HepG2 (cell line): ENCODE results near the gene TPCN2. TPM values are rescaled to one million over a fixed set of nuclear protein-coding genes. Genes with fewer than 3 reads are reported as not detected.

Experiments used
- AHDC1 ChIP-seq: sonication (generic); formaldehyde crosslinking; IDR thresholded peaks from 2 replicates; pipeline ENCODE4 v1.5.1; 2020; ENCODE audit warnings: mild to moderate bottlenecking, missing genetic modification reagents, borderline replicate concordance
- CEBPZ ChIP-seq: IDR thresholded peaks from 2 replicates; pipeline ENCODE4 v1.6.1; 2012; ENCODE audit warnings: low read length, improper control_type of control experiment
- ESRRA ChIP-seq: sonication (generic); formaldehyde crosslinking; IDR thresholded peaks from 2 replicates; pipeline ENCODE4 v1.5.1; 2020; ENCODE audit warnings: mild to moderate bottlenecking, low read depth, missing genetic modification reagents
- FUBP1 ChIP-seq: sonication (generic); formaldehyde crosslinking; IDR thresholded peaks from 2 replicates; pipeline ENCODE4 v1.5.1; 2020; ENCODE audit warnings: missing genetic modification reagents, mild to moderate bottlenecking, borderline replicate concordance
- GLI4 ChIP-seq: sonication (generic); formaldehyde crosslinking; IDR thresholded peaks from 2 replicates; pipeline ENCODE4 v1.5.1; 2020; ENCODE audit warnings: missing genetic modification reagents, mild to moderate bottlenecking, moderate library complexity, borderline replicate concordance
- HNF4A ChIP-seq: sonication (generic); formaldehyde crosslinking; IDR thresholded peaks from 2 replicates; pipeline ENCODE4 v1.4.0; 2020; ENCODE audit warnings: missing genetic modification reagents
- KDM2A ChIP-seq: sonication (generic); formaldehyde crosslinking; IDR thresholded peaks from 2 replicates; pipeline ENCODE4 v1.4.0; 2020; ENCODE audit warnings: low read depth, missing genetic modification reagents, borderline replicate concordance
- KLF6 ChIP-seq: IDR thresholded peaks from 2 replicates; pipeline ENCODE4 v1.8.0; 2016; ENCODE audit warnings: missing biosample characterization, missing genetic modification reagents
- MZF1 ChIP-seq: sonication (generic); formaldehyde crosslinking; IDR thresholded peaks from 2 replicates; pipeline ENCODE4 v1.8.1; 2023; ENCODE audit warnings: mild to moderate bottlenecking, missing genetic modification reagents, borderline replicate concordance
- POLR2G ChIP-seq: fragments of 200-400 bp; formaldehyde crosslinking; IDR thresholded peaks from 2 replicates; pipeline ENCODE4 v1.6.1; 2018; ENCODE audit warnings: mild to moderate bottlenecking, low read depth, low read length, moderate library complexity
- SALL1 ChIP-seq: sonication (generic); formaldehyde crosslinking; IDR thresholded peaks from 2 replicates; pipeline ENCODE4 v1.8.0; 2022; ENCODE audit warnings: mild to moderate bottlenecking, missing genetic modification reagents
- TOPORS ChIP-seq: sonication (generic); formaldehyde crosslinking; IDR thresholded peaks from 2 replicates; pipeline ENCODE4 v1.8.0; 2023; ENCODE audit warnings: mild to moderate bottlenecking, missing genetic modification reagents
- U2AF1 ChIP-seq: fragments of 200-400 bp; formaldehyde crosslinking; optimal IDR thresholded peaks from 2 replicates; pipeline ENCODE3; 2017; ENCODE audit warnings: mild to moderate bottlenecking, low read depth, low read length
- ZNF138 ChIP-seq: sonication (generic); formaldehyde crosslinking; IDR thresholded peaks from 2 replicates; pipeline ENCODE4 v1.5.0; 2020; ENCODE audit warnings: mild to moderate bottlenecking, low read depth, missing genetic modification reagents
- ZNF496 ChIP-seq: sonication (generic); formaldehyde crosslinking; IDR thresholded peaks from 2 replicates; pipeline ENCODE4 v1.8.1; 2023; ENCODE audit warnings: mild to moderate bottlenecking, moderate library complexity, missing genetic modification reagents; ENCODE audit not compliant: insufficient replicate concordance
- ZNF564 ChIP-seq: sonication (generic); formaldehyde crosslinking; IDR thresholded peaks from 2 replicates; pipeline ENCODE4 v1.8.1; 2023; ENCODE audit warnings: mild to moderate bottlenecking, missing genetic modification reagents
- ZNF567 ChIP-seq: sonication (generic); formaldehyde crosslinking; IDR thresholded peaks from 2 replicates; pipeline ENCODE4 v1.8.1; 2023; ENCODE audit warnings: mild to moderate bottlenecking, missing genetic modification reagents, borderline replicate concordance
- ZNF720 ChIP-seq: sonication (generic); formaldehyde crosslinking; IDR thresholded peaks from 2 replicates; pipeline ENCODE4 v1.4.0; 2020; ENCODE audit warnings: missing genetic modification reagents
- polyA plus RNA-seq, 8 experiments: library from polyadenylated mRNA; depleted of rRNA in 3 of 8; stranded (reverse) in 7 of 8; unstranded in 1 of 8; fragments of >200 nt; fragmentation: Illumina TruSeq in 4 of 8; extraction: Trizol in 4 of 8; gene quantifications; 2 replicates each; pipeline versions ENCODE4 v1.2.1 to v1.2.3, GENCODE V29; 2011 to 2016; ENCODE audit warnings: low read depth in 4 of 8, missing spikeins in 1 of 8, mixed read lengths in 1 of 8; ENCODE audit not compliant: insufficient read depth in 1 of 8
- total RNA-seq, 5 experiments: library from RNA; depleted of rRNA; stranded (reverse); fragments of >200 nt; fragmentation: Illumina TruSeq; extraction: Trizol; gene quantifications; 2 replicates each; pipeline ENCODE4 v1.2.3, GENCODE V29; 2016; ENCODE audit warnings: low read depth in 1 of 5
- TF ChIP-seq, protein P1 (sequence below): sonication (generic); IDR thresholded peaks from 2 replicates; pipeline ENCODE4 v1.6.1; 2016; ENCODE audit warnings: low read depth, borderline replicate concordance

The TPCN2 gene
- total and polyA plus RNA-seq, 2 of the 13 experiments (the other 11 are each of a cell fraction or from before 2014, with no cell fraction given), result 5.6 to 5.9 TPM

GRCh38 chr11:69007975-69008381, 40.8 kb upstream of the TPCN2 start (continued):
- no peak for TF ChIP-seq U2AF1
- TF ChIP-seq POLR2G, result no peak
- TF ChIP-seq KLF6, result no peak
- TF ChIP-seq, protein P1, sequence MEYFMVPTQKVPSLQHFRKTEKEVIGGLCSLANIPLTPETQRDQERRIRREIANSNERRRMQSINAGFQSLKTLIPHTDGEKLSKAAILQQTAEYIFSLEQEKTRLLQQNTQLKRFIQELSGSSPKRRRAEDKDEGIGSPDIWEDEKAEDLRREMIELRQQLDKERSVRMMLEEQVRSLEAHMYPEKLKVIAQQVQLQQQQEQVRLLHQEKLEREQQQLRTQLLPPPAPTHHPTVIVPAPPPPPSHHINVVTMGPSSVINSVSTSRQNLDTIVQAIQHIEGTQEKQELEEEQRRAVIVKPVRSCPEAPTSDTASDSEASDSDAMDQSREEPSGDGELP, result no peak
- no peak for TF ChIP-seq CEBPZ
- TF ChIP-seq ZNF564 (CRISPR knock-in tag), result no peak
- no peak for TF ChIP-seq ZNF567 (CRISPR knock-in tag)
- 0 out of 2 replicates have a peak, but pooled peaks have one; percentile 22 for TF ChIP-seq ESRRA (CRISPR knock-in tag)
- peak; percentile 29; the same call in 1 of the 2 replicates for TF ChIP-seq SALL1 (CRISPR knock-in tag)
- TF ChIP-seq KDM2A (CRISPR knock-in tag), result no peak
- 0 out of 2 replicates have a peak, but pooled peaks have one; percentile 51 for TF ChIP-seq GLI4 (CRISPR knock-in tag)
- TF ChIP-seq ZNF138 (CRISPR knock-in tag), result no peak
- no peak for TF ChIP-seq MZF1 (CRISPR knock-in tag)
- TF ChIP-seq TOPORS (CRISPR knock-in tag), result 0 out of 2 replicates have a peak, but pooled peaks have one; percentile 44
- no peak for TF ChIP-seq ZNF720 (CRISPR knock-in tag)
- TF ChIP-seq ZNF496 (CRISPR knock-in tag), result no peak
- no peak for TF ChIP-seq FUBP1 (CRISPR knock-in tag)
- peak; percentile 72 for TF ChIP-seq HNF4A (CRISPR knock-in tag)
- TF ChIP-seq AHDC1 (CRISPR knock-in tag), result no peak
